HepG2 (cell line): ENCODE data around the gene PANK4. TPM values are rescaled to one million over a fixed set of nuclear protein-coding genes. Genes with fewer than 3 reads are reported as not detected.

Experiments
- ARID5B ChIP-seq: IDR thresholded peaks from 2 replicates; pipeline ENCODE4 v1.4.0; 2020; ENCODE audit warnings: mild to moderate bottlenecking, missing genetic modification reagents
- ATAD3A ChIP-seq: sonication (generic); formaldehyde crosslinking; IDR thresholded peaks from 2 replicates; pipeline ENCODE4 v1.4.0; 2020; ENCODE audit warnings: missing genetic modification reagents
- CEBPG ChIP-seq: IDR thresholded peaks from 2 replicates; pipeline ENCODE4 v1.6.1; 2016
- ELK4 ChIP-seq: sonication (generic); formaldehyde crosslinking; IDR thresholded peaks from 2 replicates; pipeline ENCODE4 v1.9.0; 2021; ENCODE audit warnings: missing genetic modification reagents, borderline replicate concordance
- HOXA3 ChIP-seq: sonication (generic); formaldehyde crosslinking; IDR thresholded peaks from 2 replicates; pipeline ENCODE4 v1.5.0; 2020; ENCODE audit warnings: missing genetic modification reagents
- IKZF4 ChIP-seq: sonication (generic); formaldehyde crosslinking; IDR thresholded peaks from 2 replicates; pipeline ENCODE4 v1.5.1; 2020; ENCODE audit warnings: borderline replicate concordance, mild to moderate bottlenecking, low read depth, missing genetic modification reagents; ENCODE audit errors: not compliant biosample characterization
- JUNB ChIP-seq: sonication (generic); formaldehyde crosslinking; IDR thresholded peaks from 2 replicates; pipeline ENCODE4 v1.8.0; 2022; ENCODE audit warnings: missing genetic modification reagents, mild to moderate bottlenecking, borderline replicate concordance
- KDM3A ChIP-seq: IDR thresholded peaks from 2 replicates; pipeline ENCODE4 v1.6.1; 2018; ENCODE audit warnings: low read depth, missing compliant biosample characterization
- MEIS2 ChIP-seq: sonication (generic); formaldehyde crosslinking; IDR thresholded peaks from 2 replicates; pipeline ENCODE4 v1.9.0; 2021; ENCODE audit warnings: mild to moderate bottlenecking, missing genetic modification reagents
- MLX ChIP-seq: IDR thresholded peaks from 2 replicates; pipeline ENCODE4 v1.6.1; 2016
- NFKBIZ ChIP-seq: IDR thresholded peaks from 2 replicates; pipeline ENCODE4 v1.6.1; 2018; ENCODE audit warnings: missing genetic modification reagents, missing compliant biosample characterization
- PATZ1 ChIP-seq: sonication (generic); formaldehyde crosslinking; IDR thresholded peaks from 2 replicates; pipeline ENCODE4 v1.4.0; 2020; ENCODE audit warnings: missing genetic modification reagents
- RFX5 ChIP-seq: IDR thresholded peaks from 2 replicates; pipeline ENCODE4 v1.6.1; 2011; ENCODE audit warnings: low read depth, low read length, improper control_type of control experiment
- SKIL ChIP-seq: sonication (generic); formaldehyde crosslinking; IDR thresholded peaks from 2 replicates; pipeline ENCODE4 v1.8.0; 2022; ENCODE audit warnings: missing genetic modification reagents, mild to moderate bottlenecking, moderate library complexity, borderline replicate concordance
- SMAD1 ChIP-seq: sonication (generic); formaldehyde crosslinking; IDR thresholded peaks from 2 replicates; pipeline ENCODE4 v1.4.0; 2020; ENCODE audit warnings: missing genetic modification reagents, low read depth, mild to moderate bottlenecking, borderline replicate concordance
- XBP1 ChIP-seq: sonication (generic); formaldehyde crosslinking; IDR thresholded peaks from 2 replicates; pipeline ENCODE4 v1.5.0; 2020; ENCODE audit warnings: missing genetic modification reagents
- ZNF230 ChIP-seq: sonication (generic); formaldehyde crosslinking; IDR thresholded peaks from 2 replicates; pipeline ENCODE4 v1.4.0; 2020; ENCODE audit warnings: mild to moderate bottlenecking, missing genetic modification reagents
- ZNF432 ChIP-seq: sonication (generic); formaldehyde crosslinking; IDR thresholded peaks from 2 replicates; pipeline ENCODE4 v1.5.0; 2020; ENCODE audit warnings: missing genetic modification reagents, mild to moderate bottlenecking, borderline replicate concordance
- ZNF569 ChIP-seq: sonication (generic); formaldehyde crosslinking; IDR thresholded peaks from 2 replicates; pipeline ENCODE4 v1.5.0; 2020; ENCODE audit warnings: mild to moderate bottlenecking, missing genetic modification reagents, moderate library complexity, borderline replicate concordance
- ZNF766 ChIP-seq: sonication (generic); formaldehyde crosslinking; IDR thresholded peaks from 2 replicates; pipeline ENCODE4 v1.5.0; 2020; ENCODE audit warnings: missing genetic modification reagents, borderline replicate concordance
- polyA plus RNA-seq, 8 experiments: library from polyadenylated mRNA; depleted of rRNA in 3 of 8; stranded (reverse) in 7 of 8; unstranded in 1 of 8; fragments of >200 nt; fragmentation: Illumina TruSeq in 4 of 8; extraction: Trizol in 4 of 8; gene quantifications; 2 replicates each; pipeline versions ENCODE4 v1.2.1 to v1.2.3, GENCODE V29; 2011 to 2016; ENCODE audit warnings: low read depth in 4 of 8, missing spikeins in 1 of 8, mixed read lengths in 1 of 8; ENCODE audit not compliant: insufficient read depth in 1 of 8
- total RNA-seq, 5 experiments: library from RNA; depleted of rRNA; stranded (reverse); fragments of >200 nt; fragmentation: Illumina TruSeq; extraction: Trizol; gene quantifications; 2 replicates each; pipeline ENCODE4 v1.2.3, GENCODE V29; 2016; ENCODE audit warnings: low read depth in 1 of 5

Gene PANK4
- total and polyA plus RNA-seq, 2 of the 13 experiments (the other 11 are each of a cell fraction or from before 2014, with no cell fraction given): 17.4 to 19.3 TPM

GRCh38 chr1:2546515-2547209 is 20.3 kb upstream of the PANK4 start (continued):
- TF ChIP-seq MLX: no peak
- no peak for TF ChIP-seq ZNF569 (CRISPR knock-in tag)
- no peak for TF ChIP-seq ZNF766 (CRISPR knock-in tag)
- TF ChIP-seq HOXA3 (CRISPR knock-in tag): no peak; the same call in 1 of the 2 replicates
- no peak for TF ChIP-seq ZNF432 (CRISPR knock-in tag)
- peak; percentile 57; the same call in 1 of the 2 replicates for TF ChIP-seq MEIS2 (CRISPR knock-in tag)
- no peak for TF ChIP-seq ELK4 (CRISPR knock-in tag)
- no peak for TF ChIP-seq ATAD3A
- TF ChIP-seq RFX5: no peak
- no peak; the same call in 1 of the 2 replicates for TF ChIP-seq ARID5B (CRISPR knock-in tag)
- no peak for TF ChIP-seq JUNB (CRISPR knock-in tag)
- peak; percentile 89 for TF ChIP-seq PATZ1 (CRISPR knock-in tag)
- TF ChIP-seq IKZF4 (CRISPR knock-in tag): peak; percentile 5
- no peak; the same call in 1 of the 2 replicates for TF ChIP-seq NFKBIZ (CRISPR knock-in tag)
- TF ChIP-seq CEBPG (CRISPR knock-in tag): no peak
- peak; percentile 29; the same call in 1 of the 2 replicates for TF ChIP-seq SKIL (CRISPR knock-in tag)
- no peak for TF ChIP-seq SMAD1 (CRISPR knock-in tag)
- no peak for TF ChIP-seq ZNF230
- no peak for TF ChIP-seq KDM3A (CRISPR knock-in tag)
- TF ChIP-seq XBP1: no peak
